Bronchial epithelial cell (primary cell): Measurements from ENCODE around the gene PHLDA3. TPM values are rescaled to one million over a fixed set of nuclear protein-coding genes. Genes with fewer than 3 reads are reported as not detected.
A peak's percentile ranks its signal among the peaks of the same experiment; 100 is the strongest.
"Not testable (repeated sequence)": the region's sequence is repeated elsewhere in the genome, so short reads cannot be mapped to it uniquely, and the experiment has no call there.

Source experiments
- DNase-seq: peaks from one replicate; pipeline ENCODE4 v3.0.0-alpha.2; 2010; ENCODE audit warnings: low read depth
- FAIRE-seq: peaks from 2 replicates; lab custom pipeline; 2011; peaks lifted over from hg19 to GRCh38; lab: Jason Lieb, UNC
- H3K27me3 ChIP-seq: 2 replicates; pipeline ENCODE4 v1.5.1; 2011; ENCODE audit warnings: low read length; ENCODE audit not compliant: control insufficient read depth, insufficient read depth
- H3K36me3 ChIP-seq: 2 replicates; pipeline ENCODE4 v1.5.1; 2011; ENCODE audit warnings: low read length; ENCODE audit not compliant: control insufficient read depth, insufficient read depth
- H3K4me3 ChIP-seq: 2 replicates; pipeline ENCODE4 v1.5.1; 2011; ENCODE audit warnings: mild to moderate bottlenecking, low read depth, low read length, control low read depth
- total RNA-seq: library from RNA; depleted of rRNA; stranded (reverse); fragments of >200 nt; gene quantifications from 2 replicates; pipeline ENCODE4 v1.2.1, GENCODE V29; 2014
- TF ChIP-seq, protein P1 (sequence below): IDR thresholded peaks from 2 replicates; pipeline ENCODE4 v1.5.1; 2011; ENCODE audit warnings: mild to moderate bottlenecking, moderate library complexity, low read length, control low read depth, inconsistent platforms; ENCODE audit not compliant: insufficient read depth, severe bottlenecking

Gene PHLDA3
- total RNA-seq, 1 donor from 2014 or later = 118 TPM

DNA sequence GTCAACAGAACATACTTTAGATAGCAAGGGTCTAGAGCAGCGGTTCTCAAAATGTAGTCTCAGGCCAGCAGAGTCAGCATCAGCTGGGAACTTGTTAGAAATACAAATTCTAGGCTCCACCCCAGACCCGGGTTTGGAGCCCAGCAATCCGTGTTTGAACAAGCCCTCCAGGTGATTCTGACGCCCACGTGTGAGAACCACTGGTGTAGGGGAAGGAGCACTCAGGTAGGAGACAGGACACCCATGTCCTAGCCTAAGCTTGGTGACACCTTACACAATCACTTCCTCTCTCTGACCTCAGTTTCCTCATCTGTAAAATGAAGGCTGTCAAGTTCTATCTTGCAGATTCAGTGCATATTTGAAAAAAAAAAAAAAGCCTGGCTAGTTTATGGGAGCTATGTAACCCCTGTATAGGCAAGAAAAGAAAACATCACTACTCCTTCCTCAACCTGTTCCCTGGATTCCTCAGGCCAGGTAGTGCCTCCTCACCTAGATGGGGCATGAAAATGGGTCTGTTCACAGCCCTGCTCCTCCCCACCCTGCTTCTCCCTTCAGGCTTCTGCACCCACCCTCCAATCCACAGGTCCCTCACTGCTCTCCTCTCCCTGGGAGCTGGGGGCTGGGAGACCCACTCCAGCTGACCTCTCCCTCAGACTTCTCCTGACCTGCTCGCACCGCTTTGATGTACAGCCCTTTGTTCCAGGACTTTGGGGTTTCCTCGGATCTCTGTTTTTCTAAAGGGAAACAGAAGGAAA, 7.1 kb upstream of the PHLDA3 start:
- Histone ChIP-seq H3K36me3 (no peaks in the 10 kb centered on the region), H3K27me3 (no peaks in the 10 kb centered on the region), H3K4me3 (peak overlapping the region; percentile 13)
- TF ChIP-seq, protein P1, sequence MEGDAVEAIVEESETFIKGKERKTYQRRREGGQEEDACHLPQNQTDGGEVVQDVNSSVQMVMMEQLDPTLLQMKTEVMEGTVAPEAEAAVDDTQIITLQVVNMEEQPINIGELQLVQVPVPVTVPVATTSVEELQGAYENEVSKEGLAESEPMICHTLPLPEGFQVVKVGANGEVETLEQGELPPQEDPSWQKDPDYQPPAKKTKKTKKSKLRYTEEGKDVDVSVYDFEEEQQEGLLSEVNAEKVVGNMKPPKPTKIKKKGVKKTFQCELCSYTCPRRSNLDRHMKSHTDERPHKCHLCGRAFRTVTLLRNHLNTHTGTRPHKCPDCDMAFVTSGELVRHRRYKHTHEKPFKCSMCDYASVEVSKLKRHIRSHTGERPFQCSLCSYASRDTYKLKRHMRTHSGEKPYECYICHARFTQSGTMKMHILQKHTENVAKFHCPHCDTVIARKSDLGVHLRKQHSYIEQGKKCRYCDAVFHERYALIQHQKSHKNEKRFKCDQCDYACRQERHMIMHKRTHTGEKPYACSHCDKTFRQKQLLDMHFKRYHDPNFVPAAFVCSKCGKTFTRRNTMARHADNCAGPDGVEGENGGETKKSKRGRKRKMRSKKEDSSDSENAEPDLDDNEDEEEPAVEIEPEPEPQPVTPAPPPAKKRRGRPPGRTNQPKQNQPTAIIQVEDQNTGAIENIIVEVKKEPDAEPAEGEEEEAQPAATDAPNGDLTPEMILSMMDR = no peak
- DNase-seq (peak; percentile 98), FAIRE-seq (no peak)

DNA sequence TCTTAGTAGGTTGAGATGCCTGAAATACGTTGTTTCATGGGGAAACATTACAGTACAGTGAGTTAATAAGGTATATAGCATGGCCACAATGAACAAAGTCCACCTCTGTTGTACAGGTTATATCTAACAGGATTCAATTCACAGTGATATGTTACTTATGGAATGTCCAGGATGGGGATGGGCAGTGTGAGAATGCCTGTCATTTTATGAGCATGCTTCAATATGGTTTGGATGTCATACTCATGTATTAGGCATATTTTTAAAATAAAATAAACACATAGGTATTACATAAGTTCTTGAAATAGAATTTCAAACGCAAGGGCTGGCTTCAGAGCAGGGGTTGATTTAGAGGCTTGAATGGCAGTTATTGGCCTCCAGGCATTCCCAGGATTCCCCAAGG, 6.1 kb upstream of the PHLDA3 start:
- Histone ChIP-seq H3K36me3 (no peaks in the 10 kb centered on the region), H3K4me3 (no peak overlapping the region), H3K27me3 (no peaks in the 10 kb centered on the region)
- FAIRE-seq (no peak), DNase-seq (peak; percentile 92)
- TF ChIP-seq, protein P1 = no peak

DNA sequence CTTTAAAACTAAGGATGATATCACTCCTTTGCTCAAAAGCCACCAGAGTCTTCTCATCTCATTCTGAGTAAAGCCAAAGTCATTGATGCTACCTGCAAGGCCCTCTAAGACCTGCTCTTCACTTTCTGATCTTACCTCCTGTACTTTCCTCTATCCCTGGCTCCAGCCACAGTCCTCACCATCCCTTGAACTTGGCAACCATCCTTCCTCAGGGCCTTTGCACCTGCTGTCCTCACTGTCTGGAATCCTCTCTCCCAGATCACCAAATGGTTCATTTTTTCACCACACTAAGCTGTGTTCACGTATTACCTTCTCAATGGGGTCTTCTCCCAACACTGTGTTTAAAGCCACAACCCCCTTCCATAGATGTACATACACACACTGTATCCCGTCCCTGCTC, 4.3 kb upstream of the PHLDA3 start:
- FAIRE-seq = no peak

DNA sequence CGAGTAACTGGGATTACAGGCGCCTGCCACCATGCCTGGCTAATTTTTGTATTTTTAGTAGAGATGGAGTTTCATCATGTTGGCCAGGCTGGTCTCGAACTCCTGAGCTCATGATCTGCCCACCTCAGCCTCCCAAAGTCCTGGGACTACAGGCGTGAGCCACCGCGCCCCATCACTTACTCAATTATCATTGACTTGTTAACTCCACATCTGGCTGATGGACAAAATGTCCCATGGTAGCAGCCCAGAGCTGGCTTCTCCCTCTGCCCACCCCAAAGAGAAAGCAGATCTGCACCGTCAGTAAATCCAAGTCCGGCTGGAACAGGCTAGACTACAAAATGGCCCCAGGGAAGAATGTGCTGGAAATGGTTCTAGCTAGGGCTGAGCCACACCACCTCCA, 3.3 kb upstream of the PHLDA3 start:
- H3K27me3 ChIP-seq, H3K36me3 ChIP-seq, DNase-seq, H3K4me3 ChIP-seq, FAIRE-seq: not testable (repeated sequence)

More for the DNA sequence above, 4.3 kb upstream of the PHLDA3 start:
- Histone ChIP-seq H3K27me3 (no peaks in the 10 kb centered on the region), H3K4me3 (no peak overlapping the region), H3K36me3 (no peaks in the 10 kb centered on the region)
- TF ChIP-seq, protein P1 = no peak
- no peak for DNase-seq

DNA sequence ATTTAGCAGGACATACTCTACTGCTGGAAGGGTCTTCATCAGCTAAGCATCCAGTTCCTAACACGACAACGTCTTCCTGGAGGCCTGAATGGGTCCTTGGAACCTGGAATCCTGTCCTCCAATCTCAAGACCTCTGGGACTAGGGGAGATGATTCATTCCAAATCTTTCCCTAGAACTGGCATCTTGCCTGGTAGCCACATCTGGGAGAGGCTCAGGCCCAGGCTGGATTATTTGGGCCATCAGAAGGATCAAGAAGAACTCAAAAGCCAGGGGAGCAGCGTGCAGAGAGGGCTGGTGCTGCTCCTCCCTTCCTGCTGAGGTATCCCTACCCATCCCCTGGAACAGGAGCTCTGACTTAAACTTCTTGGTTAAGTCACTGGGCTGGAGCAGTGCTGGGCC, 2.8 kb upstream of the PHLDA3 start:
- Histone ChIP-seq H3K36me3 (peaks cover 2% of the 10 kb centered on the region), H3K4me3 (no peak overlapping the region), H3K27me3 (no peaks in the 10 kb centered on the region)
- TF ChIP-seq, protein P1 = no peak
- FAIRE-seq = peak; percentile 36
- peak; percentile 77 for DNase-seq

DNA sequence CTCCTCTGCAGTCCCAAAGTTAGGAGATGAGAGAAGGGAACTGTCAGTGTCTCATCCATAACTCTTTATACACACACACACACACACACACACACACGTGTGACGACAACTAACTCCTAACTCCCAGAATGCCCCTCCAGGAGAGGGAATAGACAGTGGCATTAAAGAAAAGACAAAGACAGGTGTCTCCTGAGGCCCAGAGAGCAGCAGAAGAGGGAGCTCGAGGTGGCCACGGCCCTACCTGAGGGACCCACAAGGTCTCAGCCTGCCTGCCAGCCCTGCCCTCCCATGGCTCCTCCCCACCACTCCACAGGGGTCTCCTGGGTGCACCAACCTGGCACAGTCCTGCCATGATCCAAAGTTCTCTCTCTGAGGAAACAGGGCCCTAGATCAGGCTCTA, 1.6 kb upstream of the PHLDA3 start:
- H3K27me3 ChIP-seq = no peaks in the 10 kb centered on the region
- TF ChIP-seq, protein P1 = no peak
- H3K4me3 ChIP-seq = no peak overlapping the region
- DNase-seq (no peak), FAIRE-seq (no peak)
- peaks cover 7% of the 10 kb centered on the region for H3K36me3 ChIP-seq
